PC-9 (cell line): Measurements from ENCODE around the gene BAD. TPM values are rescaled to one million over a fixed set of nuclear protein-coding genes. Genes with fewer than 3 reads are reported as not detected.

Experiments
- BruUV-seq: library from RNA; stranded (reverse); fragments of 400-500 nt; replicated peaks from 2 replicates; lab custom pipeline; 2021; lab: Mats Ljungman, UMichigan
- CTCF ChIA-PET: fragments of 300-600 bp; sonication (Branson Sonifier 250); formaldehyde crosslinking; loops from one replicate; lab custom pipeline; 2022; ENCODE audit warnings: antibody characterized with exemption; lab: Charles Lee
- POLR2A ChIA-PET: fragments of 300-600 bp; sonication (Branson Sonifier 250); formaldehyde crosslinking; loops from one replicate; lab custom pipeline; 2022; ENCODE audit warnings: antibody characterized with exemption; ENCODE audit not compliant: unreplicated experiment; lab: Charles Lee
- DNase-seq, 2 experiments: peaks; one replicate each; pipeline versions ENCODE4 v3.0.0 to v3.0.0-alpha.2; 2015 to 2022; ENCODE audit warnings: mixed read lengths in 1 of 2
- H2AFZ ChIP-seq: fragments of 200-600 bp; sonication (generic); 2 replicates; pipeline ENCODE4 v1.8.1; 2017; ENCODE audit warnings: antibody characterized with exemption
- H3F3A ChIP-seq: fragments of 200-600 bp; sonication (generic); 2 replicates; pipeline ENCODE4 v1.8.1; 2017; ENCODE audit warnings: antibody characterized with exemption, mild to moderate bottlenecking, low read depth; ENCODE audit not compliant: insufficient read depth
- H3K27ac ChIP-seq: fragments of 200-600 bp; sonication (generic); 2 replicates; pipeline ENCODE4 v1.6.1; 2016; ENCODE audit warnings: mixed run types
- H3K27me3 ChIP-seq: fragments of 200-600 bp; sonication (generic); 2 replicates; pipeline ENCODE4 v1.6.1; 2016; ENCODE audit warnings: low read depth, mixed run types; ENCODE audit not compliant: insufficient read depth
- H3K36me3 ChIP-seq: fragments of 200-600 bp; sonication (generic); 2 replicates; pipeline ENCODE4 v1.6.1; 2016; ENCODE audit warnings: low read depth, mixed run types
- H3K4me1 ChIP-seq: fragments of 200-600 bp; sonication (generic); replicated peaks from 2 replicates; pipeline ENCODE4 v1.6.1; 2016; ENCODE audit warnings: mixed run types; ENCODE audit not compliant: insufficient read depth
- H3K4me2 ChIP-seq: fragments of 200-600 bp; sonication (generic); 2 replicates; pipeline ENCODE4 v1.6.1; 2017; ENCODE audit warnings: mixed run types
- H3K4me3 ChIP-seq: fragments of 200-600 bp; sonication (generic); 2 replicates; pipeline ENCODE4 v1.6.1; 2016; ENCODE audit warnings: mixed run types
- H3K79me2 ChIP-seq: fragments of 200-600 bp; sonication (generic); 2 replicates; pipeline ENCODE4 v1.6.1; 2017; ENCODE audit warnings: low read depth, mixed run types
- H3K9me2 ChIP-seq: fragments of 200-600 bp; sonication (generic); 2 replicates; pipeline ENCODE4 v1.8.1; 2017; ENCODE audit warnings: mild to moderate bottlenecking; ENCODE audit not compliant: insufficient read depth
- H3K9me3 ChIP-seq: fragments of 200-600 bp; sonication (generic); 2 replicates; pipeline ENCODE4 v1.8.1; 2016; ENCODE audit warnings: low read depth; ENCODE audit not compliant: insufficient read depth
- H4K20me1 ChIP-seq: fragments of 200-600 bp; sonication (generic); 2 replicates; pipeline ENCODE4 v1.8.1; 2017; ENCODE audit not compliant: insufficient read depth
- EZH2 ChIP-seq: fragments of 200-600 bp; sonication (generic); IDR thresholded peaks from 2 replicates; pipeline ENCODE4 v1.8.0; 2017; ENCODE audit warnings: antibody characterized with exemption, low read depth
- intact Hi-C: fragments of 100-400 bp; cut with micrococcal nuclease; formaldehyde crosslinking; loops from one replicate; pipeline ENCODE4 v1.10.0; 2022; ENCODE audit not compliant: unreplicated experiment
- total RNA-seq: library from RNA; stranded (reverse); gene quantifications from 2 replicates; pipeline ENCODE4 v1.2.3, GENCODE V29; 2021
- TF ChIP-seq, protein P1 (sequence below): fragments of 200-600 bp; sonication (generic); conservative IDR thresholded peaks from 2 replicates; pipeline ENCODE4 v1.6.1; 2017; ENCODE audit warnings: mixed run types, antibody characterized with exemption, mild to moderate bottlenecking, moderate library complexity

BAD gene
- total RNA-seq, 1 experiment from 2014 or later, result 94.3 TPM

DNA sequence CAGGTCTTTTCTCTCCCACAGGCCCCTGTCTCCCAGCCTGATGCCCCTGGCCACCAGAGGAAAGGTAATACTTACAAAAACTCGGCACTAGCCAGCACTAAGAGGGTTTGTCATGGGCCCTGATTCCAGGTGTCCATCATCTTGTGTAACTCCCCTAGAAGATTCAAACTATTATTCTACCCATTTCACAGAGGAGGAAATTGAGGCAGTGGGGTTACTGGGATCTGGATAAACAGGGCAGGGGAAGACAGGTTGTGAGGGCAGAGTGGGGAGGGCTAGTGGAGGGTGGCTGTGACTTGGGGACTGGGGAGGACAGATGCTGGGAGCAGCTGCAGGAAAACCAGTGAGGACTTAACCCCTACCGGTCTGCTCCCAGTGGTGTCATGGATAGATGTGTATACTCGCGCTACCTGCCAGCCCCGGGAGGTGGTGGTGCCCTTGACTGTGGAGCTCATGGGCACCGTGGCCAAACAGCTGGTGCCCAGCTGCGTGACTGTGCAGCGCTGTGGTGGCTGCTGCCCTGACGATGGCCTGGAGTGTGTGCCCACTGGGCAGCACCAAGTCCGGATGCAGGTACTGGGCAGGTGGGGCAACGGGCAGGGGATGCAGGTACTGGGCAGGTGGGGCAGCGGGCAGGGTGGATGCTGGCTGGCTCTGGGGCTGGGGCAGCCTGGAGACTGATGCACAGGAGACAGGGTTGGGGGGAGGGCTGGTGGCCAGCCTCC is 48.9 kb downstream of the BAD start:
- ChIA-PET CTCF (no interaction called here), POLR2A (no interaction called here)
- no peaks in the 10 kb centered on the region; the same call in 1 of the 2 replicates for H3K36me3 ChIP-seq
- peak overlapping the region; percentile 93 for H3K4me2 ChIP-seq
- TF ChIP-seq, protein P1, sequence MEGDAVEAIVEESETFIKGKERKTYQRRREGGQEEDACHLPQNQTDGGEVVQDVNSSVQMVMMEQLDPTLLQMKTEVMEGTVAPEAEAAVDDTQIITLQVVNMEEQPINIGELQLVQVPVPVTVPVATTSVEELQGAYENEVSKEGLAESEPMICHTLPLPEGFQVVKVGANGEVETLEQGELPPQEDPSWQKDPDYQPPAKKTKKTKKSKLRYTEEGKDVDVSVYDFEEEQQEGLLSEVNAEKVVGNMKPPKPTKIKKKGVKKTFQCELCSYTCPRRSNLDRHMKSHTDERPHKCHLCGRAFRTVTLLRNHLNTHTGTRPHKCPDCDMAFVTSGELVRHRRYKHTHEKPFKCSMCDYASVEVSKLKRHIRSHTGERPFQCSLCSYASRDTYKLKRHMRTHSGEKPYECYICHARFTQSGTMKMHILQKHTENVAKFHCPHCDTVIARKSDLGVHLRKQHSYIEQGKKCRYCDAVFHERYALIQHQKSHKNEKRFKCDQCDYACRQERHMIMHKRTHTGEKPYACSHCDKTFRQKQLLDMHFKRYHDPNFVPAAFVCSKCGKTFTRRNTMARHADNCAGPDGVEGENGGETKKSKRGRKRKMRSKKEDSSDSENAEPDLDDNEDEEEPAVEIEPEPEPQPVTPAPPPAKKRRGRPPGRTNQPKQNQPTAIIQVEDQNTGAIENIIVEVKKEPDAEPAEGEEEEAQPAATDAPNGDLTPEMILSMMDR, result no peak
- TF ChIP-seq EZH2, result no peak
- H3F3A ChIP-seq, result peaks cover 42% of the 10 kb centered on the region
- intact Hi-C loops, result loop anchor here (2.0 kb wide), 1 partner anchor 41 kb away; no protein-coding TSS in a partner anchor
- peaks cover 13% of the 10 kb centered on the region for H4K20me1 ChIP-seq
- H3K4me1 ChIP-seq, result peaks cover 38% of the 10 kb centered on the region
- H3K4me3 ChIP-seq, result peak overlapping the region; percentile 84
- no peak overlapping the region for H2AFZ ChIP-seq
- H3K9me2 ChIP-seq, result no peaks in the 10 kb centered on the region
- H3K27ac ChIP-seq, result no peak overlapping the region
- no peaks in the 10 kb centered on the region for H3K27me3 ChIP-seq
- DNase-seq, result peak in 1 of 2 experiments; percentile 18
- BruUV-seq, result no TSS peak
- H3K79me2 ChIP-seq, result peaks cover 14% of the 10 kb centered on the region
- no peaks in the 10 kb centered on the region for H3K9me3 ChIP-seq

DNA sequence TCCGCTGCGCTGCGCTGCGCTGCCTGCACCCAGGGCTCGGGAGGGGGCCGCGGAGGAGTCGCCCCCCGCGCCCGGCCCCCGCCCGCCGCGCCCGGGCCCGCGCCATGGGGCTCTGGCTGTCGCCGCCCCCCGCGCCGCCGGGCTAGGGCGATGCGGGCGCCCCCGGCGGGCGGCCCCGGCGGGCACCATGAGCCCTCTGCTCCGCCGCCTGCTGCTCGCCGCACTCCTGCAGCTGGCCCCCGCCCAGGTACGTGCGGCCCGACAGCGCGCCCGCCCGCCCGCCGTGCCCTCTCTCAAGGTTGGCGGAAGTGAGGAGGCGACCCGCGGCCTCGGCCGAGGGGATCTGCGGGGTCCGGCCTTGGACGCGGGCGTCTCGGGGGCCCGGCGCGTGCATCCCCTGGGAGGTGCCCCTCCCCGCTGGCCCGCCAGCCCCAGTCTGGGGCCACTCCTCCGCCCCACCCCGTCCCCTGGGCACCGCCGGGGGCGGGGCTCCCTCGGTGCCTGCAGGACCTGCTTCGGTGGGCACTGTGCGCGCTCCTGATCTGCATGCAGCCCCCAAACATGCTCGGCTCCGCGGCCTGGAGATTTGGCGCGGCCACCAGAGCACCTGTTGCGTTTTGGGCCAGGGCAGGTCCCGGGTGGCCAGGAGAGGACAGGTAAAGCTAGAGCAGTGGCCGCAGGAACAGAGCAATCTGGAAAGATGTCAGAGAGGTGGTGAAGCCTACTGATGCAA is 49.7 kb downstream of the BAD start:
- Histone ChIP-seq H3F3A (peaks cover 37% of the 10 kb centered on the region), H2AFZ (peak overlapping the region; percentile 67; the same call in 1 of the 2 replicates), H3K36me3 (no peaks in the 10 kb centered on the region; the same call in 1 of the 2 replicates), H3K27me3 (no peaks in the 10 kb centered on the region), H3K9me3 (no peaks in the 10 kb centered on the region), H4K20me1 (peaks cover 13% of the 10 kb centered on the region), H3K4me1 (peaks cover 36% of the 10 kb centered on the region), H3K79me2 (peaks cover 14% of the 10 kb centered on the region), H3K4me3 (peak overlapping the region; percentile 84), H3K27ac (no peak overlapping the region), H3K9me2 (no peaks in the 10 kb centered on the region), H3K4me2 (peak overlapping the region; percentile 93)
- intact Hi-C loops, result loop anchor here (2.0 to 5.0 kb wide), 2 partner anchors 42 to 48 kb away; partner anchors contain the start of gene STIP1
- no TSS peak for BruUV-seq
- POLR2A ChIA-PET, result no interaction called here
- CTCF ChIA-PET, result no interaction called here
- TF ChIP-seq, protein P1, result no peak
- no peak for TF ChIP-seq EZH2
- DNase-seq, result peak in 1 of 2 experiments; percentile 73

DNA sequence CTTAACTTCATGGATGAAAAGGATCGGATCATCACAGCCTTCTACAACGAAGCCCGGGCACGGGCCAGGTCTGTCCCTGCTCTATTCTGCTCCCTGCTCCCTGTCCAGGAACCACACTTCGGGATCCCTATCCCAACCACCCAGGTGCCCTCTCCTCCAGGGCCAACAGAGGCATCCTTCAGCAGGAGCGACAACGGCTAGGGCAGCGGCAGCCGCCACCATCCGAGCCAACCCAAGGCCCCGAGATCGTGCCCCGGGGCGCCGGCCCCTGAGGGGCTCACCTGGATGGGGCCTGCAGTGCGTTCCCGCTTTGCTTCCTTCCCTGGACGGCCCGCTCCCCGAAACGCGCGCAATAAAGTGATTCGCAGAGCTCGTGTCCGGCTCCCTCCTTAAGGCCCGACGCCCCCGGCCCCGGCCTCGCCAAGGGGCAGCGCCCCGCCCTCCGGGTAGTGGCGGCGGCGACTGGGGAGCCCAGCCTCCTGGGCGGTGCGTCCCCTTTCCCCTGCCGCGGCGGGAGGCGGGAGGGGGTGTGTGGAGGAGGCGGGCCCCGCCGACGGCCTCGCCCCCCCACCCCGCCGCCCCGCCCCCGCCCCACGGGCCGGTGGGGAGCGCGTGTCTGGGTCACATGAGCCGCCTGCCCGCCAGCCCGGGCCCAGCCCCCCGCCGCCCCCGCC is 50.4 kb downstream of the BAD start, which contains the start of gene VEGFB:
VEGFB (plus strand) TSS at position 672 of the 674 bp plus-strand sequence. CDS start 250 bp downstream, outside the sequence.
- CTCF ChIA-PET, result no interaction called here
- TSS peak; percentile 37 for BruUV-seq

More for the DNA sequence above, 50.4 kb downstream of the BAD start, which contains the start of gene VEGFB:
- no peaks in the 10 kb centered on the region for H3K9me2 ChIP-seq
- intact Hi-C loops, result loop anchor here (2.0 to 5.0 kb wide), 2 partner anchors 43 to 47 kb away; partner anchors contain the start of gene STIP1
- peaks cover 31% of the 10 kb centered on the region for H3K4me1 ChIP-seq
- POLR2A ChIA-PET, result interaction anchor here (0.7 kb wide), 1 partner anchor 610 kb away, joined by 4 read pairs; no protein-coding TSS in a partner anchor
- H3K36me3 ChIP-seq, result no peaks in the 10 kb centered on the region; the same call in 1 of the 2 replicates
- peak within 1 kb of the TSS; percentile 67; the same call in 1 of the 2 replicates for H2AFZ ChIP-seq
- no peak for TF ChIP-seq EZH2
- TF ChIP-seq, protein P1, result no peak
- H3K79me2 ChIP-seq, result peaks cover 14% of the 10 kb centered on the region
- H3K4me2 ChIP-seq, result peak within 1 kb of the TSS; percentile 93
- peak in 1 of 2 experiments; percentile 87 for DNase-seq
- peak within 1 kb of the TSS; percentile 84 for H3K4me3 ChIP-seq
- H3K27me3 ChIP-seq, result no peaks in the 10 kb centered on the region
- peaks cover 37% of the 10 kb centered on the region for H3F3A ChIP-seq
- H3K27ac ChIP-seq, result no peak within 1 kb of the TSS
- H4K20me1 ChIP-seq, result peaks cover 13% of the 10 kb centered on the region
- no peaks in the 10 kb centered on the region for H3K9me3 ChIP-seq
